ENCODE data around the gene HOXC12.

GRCh38 chr12:53997204-53998109, 42.8 kb downstream of the HOXC12 start:
- no peak for TF ChIP-seq POLR2A (IDR thresholded peaks at IDR 0.05)
- TF ChIP-seq CTCF (IDR thresholded peaks at IDR 0.05) = no peak
- no peak for TF ChIP-seq POLR2AphosphoS5 (IDR thresholded peaks at IDR 0.05)
- TF ChIP-seq EP300 (IDR thresholded peaks at IDR 0.05) = no peak

All from suprapubic skin (tissue), 4 donors.